ENCODE data around the gene DEPDC5.

The DEPDC5 gene

GRCh38 chr22:31951194-31952093 lies 197.6 kb downstream of the DEPDC5 start:
- no peak for DNase-seq (ENCODE audit: low spot score)

GRCh38 chr22:31952094-31952401 lies 198.2 kb downstream of the DEPDC5 start:
- DNase-seq (ENCODE audit: low spot score): no peak

- peak; percentile 71 for DNase-seq (ENCODE audit: low spot score)
Measured at GRCh38 chr22:31952472-31952871, 198.7 kb downstream of the DEPDC5 start.

- DNase-seq (ENCODE audit: low spot score): no peak
Measured at GRCh38 chr22:31953261-31953660, 199.4 kb downstream of the DEPDC5 start.

- DNase-seq (ENCODE audit: low spot score): no peak
Measured at GRCh38 chr22:31954535-31955523, 201.0 kb downstream of the DEPDC5 start.

- DNase-seq (ENCODE audit: low spot score): no peak
Measured at GRCh38 chr22:31956360-31956759, 202.5 kb downstream of the DEPDC5 start.
